ENCODE measurements around the gene PTGR3. TPM values are rescaled to one million over a fixed set of nuclear protein-coding genes. Genes with fewer than 3 reads are reported as not detected.

Gene PTGR3
- total RNA-seq, 4 donors from 2014 or later: 24.9 to 46.8 (median 29.6) TPM

DNA sequence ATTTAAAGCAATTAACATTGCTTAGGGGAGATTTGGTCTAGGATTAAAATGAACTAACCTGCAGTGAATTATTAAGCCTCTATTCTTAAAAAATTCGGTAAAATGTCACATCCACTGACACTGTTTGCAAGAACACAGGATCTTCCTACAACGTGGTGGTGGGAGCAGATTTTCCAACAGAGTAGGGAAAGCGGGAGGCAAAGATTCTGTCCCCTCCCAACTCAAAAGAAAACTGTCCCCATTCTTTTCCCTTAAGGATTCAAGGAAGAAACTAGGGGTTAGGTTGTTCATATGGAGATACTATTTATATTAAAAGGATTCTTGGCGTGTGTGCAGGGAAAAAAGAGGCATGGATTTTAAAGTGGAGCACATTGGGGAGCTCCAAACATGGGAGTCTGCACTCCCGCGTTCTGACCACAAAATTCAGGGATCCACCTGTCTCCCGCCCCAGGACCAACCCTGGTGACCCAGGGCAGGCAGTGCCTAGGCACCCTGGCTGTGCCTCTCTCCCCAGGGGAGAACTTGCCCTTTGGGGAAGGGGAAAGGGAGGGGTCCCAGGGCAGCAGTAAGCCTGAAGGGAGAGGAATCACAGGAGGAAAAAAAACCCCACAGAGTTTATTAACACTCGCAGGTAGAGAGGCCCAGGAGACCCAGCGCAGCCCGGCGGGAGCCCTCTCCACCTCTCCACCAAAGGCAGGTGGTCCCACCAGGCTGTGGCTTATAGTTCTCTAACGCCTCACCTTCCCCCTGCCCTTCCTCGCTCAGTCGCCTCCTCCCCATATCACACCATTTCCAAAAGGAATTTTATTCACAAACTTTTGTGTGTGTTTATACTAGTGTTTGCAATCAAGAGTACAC is 2.3 kb downstream of the PTGR3 start:
- H3K4me1 ChIP-seq: peaks cover 0 to 66% (median 15%) of the 10 kb centered on the region in 3 donors
- TF ChIP-seq POLR2A (IDR thresholded peaks at IDR 0.05): no peak
- peak overlapping the region; percentile 2 to 100 (median 97) for H3K27ac ChIP-seq
- peak overlapping the region; percentile 77 to 91 for H3K4me3 ChIP-seq
- 30 to 52% methylated on average over 9 to 13 of the region's 14 CpGs for WGBS, 2 donors (ENCODE audit: low coverage in 1 of 2)
- no peak for ATAC-seq
- H3K36me3 ChIP-seq: peaks cover 0 to 4% of the 10 kb centered on the region in 2 donors
- no peaks in the 10 kb centered on the region for H3K9me3 ChIP-seq
- H3K27me3 ChIP-seq: no peaks in the 10 kb centered on the region

DNA sequence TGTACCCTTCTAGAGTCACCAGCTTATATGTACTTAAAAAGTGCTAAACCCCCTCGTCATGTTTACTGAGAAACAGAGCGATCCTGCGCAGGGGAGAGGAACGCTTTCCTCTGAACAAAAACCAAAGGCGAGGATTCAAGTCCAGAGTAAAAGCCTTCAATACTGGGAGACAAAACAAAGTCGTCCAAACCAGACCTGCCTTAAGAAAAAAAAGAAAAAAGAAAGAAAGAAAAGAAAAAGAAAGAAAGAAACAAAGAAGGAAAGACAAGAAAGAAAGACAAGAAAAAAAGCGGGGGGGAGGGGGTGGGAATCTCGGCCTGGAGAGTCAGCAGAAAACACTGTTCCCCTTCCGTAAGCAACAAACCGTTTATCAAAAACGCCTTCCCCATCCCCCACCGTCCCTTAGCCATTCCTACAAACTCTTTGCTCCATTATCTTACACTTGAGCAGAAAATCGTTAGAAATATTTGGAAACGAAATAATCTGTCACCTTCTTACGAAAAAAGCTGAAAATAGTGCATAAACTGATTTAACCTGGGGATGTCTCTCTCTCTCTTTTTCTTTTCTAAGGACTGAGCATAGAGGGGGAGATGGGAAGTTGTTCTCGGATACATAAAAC is 3.3 kb downstream of the PTGR3 start:
- no peak for ATAC-seq
- 39 to 41% methylated on average over 9 to 16 of the region's 16 CpGs for WGBS, 2 donors (ENCODE audit: low coverage in 1 of 2)
- Histone ChIP-seq H3K27ac (peak overlapping the region; percentile 61 to 100 (median 97)), H3K27me3 (no peaks in the 10 kb centered on the region), H3K4me3 (peak overlapping the region; percentile 44 to 77), H3K4me1 (peaks cover 0 to 77% (median 15%) of the 10 kb centered on the region in 3 donors), H3K36me3 (peaks cover 0 to 13% of the 10 kb centered on the region in 2 donors), H3K9me3 (no peaks in the 10 kb centered on the region)
- TF ChIP-seq POLR2A (IDR thresholded peaks at IDR 0.05): no peak
- TF ChIP-seq CTCF (IDR thresholded peaks at IDR 0.05): no peak
- TF ChIP-seq EP300 (IDR thresholded peaks at IDR 0.05): no peak
- TF ChIP-seq POLR2AphosphoS5 (IDR thresholded peaks at IDR 0.05): no peak

GRCh38 chr18:75204732-75205513 is 4.0 kb downstream of the PTGR3 start:
- peak overlapping the region; percentile 61 to 98 (median 84) for H3K27ac ChIP-seq
- peaks cover 0 to 19% of the 10 kb centered on the region in 2 donors for H3K36me3 ChIP-seq
- peaks cover 0 to 77% (median 15%) of the 10 kb centered on the region in 3 donors for H3K4me1 ChIP-seq
- TF ChIP-seq POLR2A (IDR thresholded peaks at IDR 0.05) (no peak), POLR2AphosphoS5 (IDR thresholded peaks at IDR 0.05) (no peak), EP300 (IDR thresholded peaks at IDR 0.05) (no peak), CTCF (IDR thresholded peaks at IDR 0.05) (no peak)
- no peaks in the 10 kb centered on the region for H3K9me3 ChIP-seq
- no peaks in the 10 kb centered on the region for H3K27me3 ChIP-seq
- H3K4me3 ChIP-seq: peak overlapping the region; percentile 44 to 77
- 20 to 22% methylated on average over 3 to 7 of the region's 75 CpGs for WGBS, 2 donors (ENCODE audit: low coverage in 1 of 2)
- ATAC-seq: no peak

- WGBS, 2 donors (ENCODE audit: low coverage in 1 of 2): 20% methylated on average over 2 of the region's 35 CpGs; no CpG with 5 or more reads in 1 of the 2 donors
- no peak for ATAC-seq
- Histone ChIP-seq H3K4me1 (peaks cover 0 to 81% (median 15%) of the 10 kb centered on the region in 3 donors), H3K9me3 (no peaks in the 10 kb centered on the region), H3K27ac (peak overlapping the region; percentile 61 to 98 (median 84)), H3K36me3 (peaks cover 0 to 25% of the 10 kb centered on the region in 2 donors), H3K4me3 (peak overlapping the region; percentile 44 to 77), H3K27me3 (no peaks in the 10 kb centered on the region)
- no peak for TF ChIP-seq POLR2A (IDR thresholded peaks at IDR 0.05)
- no peak for TF ChIP-seq CTCF (IDR thresholded peaks at IDR 0.05)
- TF ChIP-seq POLR2AphosphoS5 (IDR thresholded peaks at IDR 0.05): no peak
- no peak for TF ChIP-seq EP300 (IDR thresholded peaks at IDR 0.05)
Observed at GRCh38 chr18:75204269-75204731, 4.6 kb downstream of the PTGR3 start.

All from gastroesophageal sphincter (tissue), 4 donors.